Lung (tissue), 12 donors: ENCODE measurements around the gene SMYD1. TPM values are rescaled to one million over a fixed set of nuclear protein-coding genes. Genes with fewer than 3 reads are reported as not detected.

Source experiments
- ATAC-seq: fragments of 200-7000 bp; cut with Tn5 transposase; one replicate; pipeline ENCODE4 v1.9.1; 2020; ENCODE audit warnings: moderate number of reproducible peaks; ENCODE audit not compliant: insufficient read depth, low FRiP score
- DNase-seq, 3 donors: peaks; one replicate each; pipeline ENCODE4 v3.0.0-alpha.2; 2013 to 2017
- H3K27ac ChIP-seq, 2 donors: one replicate each; pipeline ENCODE4 v1.5.1; 2013; ENCODE audit warnings: mild to moderate bottlenecking in 2 of 2, moderate library complexity in 2 of 2, control low read depth in 1 of 2, inconsistent platforms in 1 of 2, low read depth in 1 of 2, low read length in 1 of 2
- H3K27me3 ChIP-seq, 3 donors: one replicate each; pipeline ENCODE4 v1.5.1; 2013; ENCODE audit warnings: low read length in 2 of 3; ENCODE audit not compliant: control insufficient read depth in 3 of 3, insufficient read depth in 3 of 3
- H3K36me3 ChIP-seq, 4 donors: one replicate each; pipeline ENCODE4 v1.5.1; 2013; ENCODE audit warnings: low read length in 4 of 4, mild to moderate bottlenecking in 1 of 4, moderate library complexity in 1 of 4; ENCODE audit not compliant: control insufficient read depth in 4 of 4, insufficient read depth in 4 of 4
- H3K4me1 ChIP-seq, 5 donors: one replicate each; pipeline ENCODE4 v1.5.1; 2013; ENCODE audit warnings: low read length in 5 of 5, mild to moderate bottlenecking in 2 of 5, moderate library complexity in 1 of 5; ENCODE audit not compliant: control insufficient read depth in 5 of 5, insufficient read depth in 5 of 5
- H3K4me3 ChIP-seq: one replicate; pipeline ENCODE4 v1.5.1; 2013; ENCODE audit warnings: mild to moderate bottlenecking, control low read depth, moderate library complexity
- H3K9ac ChIP-seq, 2 donors: one replicate each; pipeline ENCODE4 v1.5.1; 2013; ENCODE audit warnings: low read length in 2 of 2, control low read depth in 1 of 2; ENCODE audit not compliant: insufficient read depth in 1 of 2
- H3K9me3 ChIP-seq, 4 donors: one replicate each; pipeline ENCODE4 v1.5.1; 2013; ENCODE audit warnings: low read length in 3 of 4, mild to moderate bottlenecking in 1 of 4, moderate library complexity in 1 of 4; ENCODE audit not compliant: control insufficient read depth in 4 of 4, insufficient read depth in 3 of 4
- CTCF ChIP-seq: IDR thresholded peaks from 2 replicates; pipeline ENCODE4 v1.5.1; 2012; ENCODE audit warnings: mild to moderate bottlenecking; ENCODE audit errors: control extremely low read depth, extremely low read depth
- WGBS, 2 donors: extraction: QIAGEN DNeasy Blood & Tissue Kit; methylation state at CpG; one replicate each; pipeline ENCODE4 v1.1.7; 2013; 5-methylcytosine and 5-hydroxymethylcytosine counted together
- polyA plus RNA-seq, 2 donors: library from polyadenylated mRNA; stranded (reverse); fragments of 200-250 nt; gene quantifications; one replicate each; pipeline ENCODE4 v1.2.1, GENCODE V29; 2013
- total RNA-seq, 2 donors: library from RNA; depleted of rRNA in 1 of 2; stranded (reverse); fragments of >200 nt in 1 of 2; gene quantifications; one replicate each; pipeline ENCODE4 v1.2.1, GENCODE V29; 2014 to 2021
- donor health status: control.
- donor health status: control.
- donor health status: Bipolar disorder and iron deficiency.
- donor health status: healthy.
- donor health status: DM: yes; HTN: yes; CAD: no.

The SMYD1 gene
- total and polyA plus RNA-seq, 4 donors: 0.20 TPM; not detected in 3

- Histone ChIP-seq H3K9me3 (no peaks in the 10 kb centered on the region), H3K27ac (no peak overlapping the region), H3K4me3 (no peak overlapping the region), H3K4me1 (peaks cover 0 to 3% (median 0%) of the 10 kb centered on the region in 5 donors), H3K36me3 (no peaks in the 10 kb centered on the region), H3K9ac (no peak overlapping the region), H3K27me3 (no peaks in the 10 kb centered on the region)
- DNase-seq (no peak), ATAC-seq (no peak)
- WGBS, 2 donors: 86 to 93% methylated on average over 5 of the region's 5 CpGs
- TF ChIP-seq CTCF: no peak
Measured at GRCh38 chr2:88085602-88086001, 18.0 kb downstream of the SMYD1 start.

GRCh38 chr2:88086401-88086800, 18.8 kb downstream of the SMYD1 start:
- peaks cover 0 to 3% (median 0%) of the 10 kb centered on the region in 5 donors for H3K4me1 ChIP-seq

GRCh38 chr2:88087073-88087472, 19.4 kb downstream of the SMYD1 start:
- H3K27me3 ChIP-seq: no peaks in the 10 kb centered on the region
- no peak overlapping the region for H3K27ac ChIP-seq
- no peak for TF ChIP-seq CTCF
- 96 to 98% methylated on average over 2 of the region's 2 CpGs for WGBS, 2 donors
- H3K4me3 ChIP-seq: no peak overlapping the region
- H3K4me1 ChIP-seq: no peaks in the 10 kb centered on the region
- no peaks in the 10 kb centered on the region for H3K36me3 ChIP-seq
- no peaks in the 10 kb centered on the region for H3K9me3 ChIP-seq
- no peak for ATAC-seq
- H3K9ac ChIP-seq: no peak overlapping the region
- DNase-seq: no peak

More at GRCh38 chr2:88086401-88086800, 18.8 kb downstream of the SMYD1 start:
- Histone ChIP-seq H3K4me3 (no peak overlapping the region), H3K9ac (no peak overlapping the region), H3K27me3 (no peaks in the 10 kb centered on the region), H3K27ac (no peak overlapping the region), H3K36me3 (no peaks in the 10 kb centered on the region), H3K9me3 (no peaks in the 10 kb centered on the region)
- TF ChIP-seq CTCF: no peak
- 81% methylated on average over 9 of the region's 9 CpGs for WGBS, 2 donors
- ATAC-seq (no peak), DNase-seq (no peak)

DNA sequence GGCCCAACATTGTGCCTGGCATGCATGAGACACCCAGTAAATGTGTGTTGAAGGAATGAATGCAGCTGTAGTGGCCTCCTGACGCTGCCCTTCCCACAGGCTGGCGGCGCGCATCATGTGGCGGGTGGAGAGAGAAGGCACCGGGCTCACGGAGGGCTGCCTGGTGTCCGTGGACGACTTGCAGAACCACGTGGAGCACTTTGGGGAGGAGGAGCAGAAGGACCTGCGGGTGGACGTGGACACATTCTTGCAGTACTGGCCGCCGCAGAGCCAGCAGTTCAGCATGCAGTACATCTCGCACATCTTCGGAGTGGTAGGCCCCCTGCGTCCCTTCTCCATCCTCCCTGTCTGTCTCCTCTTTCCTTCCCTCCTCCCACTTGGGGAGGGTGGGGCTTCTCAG, 20.1 kb downstream of the SMYD1 start:
- TF ChIP-seq CTCF: no peak
- Histone ChIP-seq H3K27ac (no peak overlapping the region), H3K9me3 (no peaks in the 10 kb centered on the region), H3K4me3 (no peak overlapping the region), H3K9ac (no peak overlapping the region), H3K4me1 (no peaks in the 10 kb centered on the region), H3K27me3 (no peaks in the 10 kb centered on the region), H3K36me3 (no peaks in the 10 kb centered on the region)
- ATAC-seq (no peak), DNase-seq (no peak)
- WGBS, 2 donors: 90 to 94% methylated on average over 17 of the region's 17 CpGs
